GM10266 (cell line): ENCODE data around the gene C19orf85.

Source experiments
- DNase-seq: peaks from one replicate; pipeline ENCODE4 v3.0.0; 2012; ENCODE audit errors: extremely low spot score
- TF ChIP-seq, protein P1 (sequence below): IDR thresholded peaks from 2 replicates; pipeline ENCODE4 v1.5.1; 2012; ENCODE audit warnings: mild to moderate bottlenecking, low read depth; ENCODE audit not compliant: control insufficient read depth, insufficient read depth; ENCODE audit errors: missing control alignments

C19orf85 gene

DNA sequence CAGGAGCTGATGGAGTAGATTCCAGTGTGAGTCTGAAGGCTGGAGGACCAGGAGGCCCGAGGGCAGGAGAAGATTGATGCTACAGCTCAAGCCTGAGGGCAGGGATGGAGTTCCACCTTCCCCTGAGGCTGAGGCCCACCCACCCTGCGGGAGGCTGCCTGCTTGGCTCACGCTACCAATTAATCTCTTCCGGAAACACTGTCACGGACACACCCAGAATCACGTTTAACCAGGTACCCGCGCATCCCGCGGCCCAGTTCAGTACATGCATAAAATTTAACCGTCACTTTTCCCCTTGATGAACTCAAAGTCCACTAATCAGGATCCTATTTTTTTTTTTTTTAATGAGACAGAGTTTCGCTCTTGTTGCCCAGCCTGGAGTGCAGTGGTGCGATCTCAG lies 6.7 kb upstream of the C19orf85 start:
- DNase-seq = no peak
- TF ChIP-seq, protein P1, sequence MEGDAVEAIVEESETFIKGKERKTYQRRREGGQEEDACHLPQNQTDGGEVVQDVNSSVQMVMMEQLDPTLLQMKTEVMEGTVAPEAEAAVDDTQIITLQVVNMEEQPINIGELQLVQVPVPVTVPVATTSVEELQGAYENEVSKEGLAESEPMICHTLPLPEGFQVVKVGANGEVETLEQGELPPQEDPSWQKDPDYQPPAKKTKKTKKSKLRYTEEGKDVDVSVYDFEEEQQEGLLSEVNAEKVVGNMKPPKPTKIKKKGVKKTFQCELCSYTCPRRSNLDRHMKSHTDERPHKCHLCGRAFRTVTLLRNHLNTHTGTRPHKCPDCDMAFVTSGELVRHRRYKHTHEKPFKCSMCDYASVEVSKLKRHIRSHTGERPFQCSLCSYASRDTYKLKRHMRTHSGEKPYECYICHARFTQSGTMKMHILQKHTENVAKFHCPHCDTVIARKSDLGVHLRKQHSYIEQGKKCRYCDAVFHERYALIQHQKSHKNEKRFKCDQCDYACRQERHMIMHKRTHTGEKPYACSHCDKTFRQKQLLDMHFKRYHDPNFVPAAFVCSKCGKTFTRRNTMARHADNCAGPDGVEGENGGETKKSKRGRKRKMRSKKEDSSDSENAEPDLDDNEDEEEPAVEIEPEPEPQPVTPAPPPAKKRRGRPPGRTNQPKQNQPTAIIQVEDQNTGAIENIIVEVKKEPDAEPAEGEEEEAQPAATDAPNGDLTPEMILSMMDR = no peak

DNA sequence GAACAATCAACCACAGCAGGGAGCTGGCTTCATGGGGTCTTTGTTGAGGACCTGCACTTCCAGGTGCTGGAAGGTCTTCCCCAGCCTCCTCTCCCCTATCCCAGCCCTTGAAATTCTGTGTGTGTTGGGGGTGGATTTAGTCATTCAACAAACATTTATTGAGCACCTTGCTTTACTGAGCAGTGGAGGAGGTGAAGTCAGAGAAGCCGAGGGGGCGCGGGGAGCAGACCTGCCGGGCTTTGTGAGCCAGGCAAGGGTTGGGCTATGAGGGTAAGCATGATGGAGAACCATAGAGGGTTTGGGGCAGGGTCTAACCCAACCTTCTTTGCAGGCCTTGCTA lies 3.5 kb upstream of the C19orf85 start:
- no peak for DNase-seq

DNA sequence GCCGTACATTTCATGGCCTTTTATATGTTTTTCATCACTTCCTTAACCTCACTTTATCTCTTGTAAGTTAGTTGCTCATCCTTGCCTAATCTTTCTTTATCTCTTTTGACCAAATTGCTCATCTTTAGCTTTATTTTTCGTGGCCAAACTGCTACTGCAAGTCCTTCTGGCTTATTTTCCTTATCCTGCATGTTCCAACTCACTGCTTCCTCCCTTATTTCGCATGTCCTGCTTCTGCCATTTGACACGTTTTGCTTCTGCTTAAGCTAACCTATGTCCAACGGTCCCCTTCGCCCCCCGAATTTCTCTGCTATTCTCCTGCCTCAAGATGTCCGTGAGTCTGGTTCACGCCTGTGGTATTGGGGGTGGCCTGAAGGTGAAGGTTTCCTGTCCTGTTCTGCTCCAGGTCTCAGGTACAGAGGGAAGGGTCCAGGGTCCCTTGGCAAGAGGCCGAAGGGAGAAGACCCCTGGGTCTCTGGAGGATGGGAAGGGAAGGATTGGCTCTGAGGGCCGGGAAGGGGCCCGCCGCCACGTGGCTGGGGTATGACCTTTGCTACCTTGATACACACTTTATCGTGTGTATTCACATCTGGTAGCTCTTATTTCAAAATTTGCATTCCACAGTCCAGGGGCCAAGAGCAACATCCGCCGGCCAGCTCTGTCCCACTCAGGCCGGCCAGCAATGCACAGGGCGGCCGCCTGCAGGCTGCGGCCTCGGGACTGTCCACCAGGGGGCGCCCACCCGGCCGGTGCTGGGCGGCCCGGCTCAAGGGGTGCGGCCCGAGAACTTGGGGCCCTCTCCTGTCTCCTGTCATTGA lies 2.9 kb upstream of the C19orf85 start:
- TF ChIP-seq, protein P1 = peak; percentile 99
- DNase-seq = peak; percentile 88

More for the DNA sequence above, 3.5 kb upstream of the C19orf85 start:
- TF ChIP-seq, protein P1 = no peak

DNA sequence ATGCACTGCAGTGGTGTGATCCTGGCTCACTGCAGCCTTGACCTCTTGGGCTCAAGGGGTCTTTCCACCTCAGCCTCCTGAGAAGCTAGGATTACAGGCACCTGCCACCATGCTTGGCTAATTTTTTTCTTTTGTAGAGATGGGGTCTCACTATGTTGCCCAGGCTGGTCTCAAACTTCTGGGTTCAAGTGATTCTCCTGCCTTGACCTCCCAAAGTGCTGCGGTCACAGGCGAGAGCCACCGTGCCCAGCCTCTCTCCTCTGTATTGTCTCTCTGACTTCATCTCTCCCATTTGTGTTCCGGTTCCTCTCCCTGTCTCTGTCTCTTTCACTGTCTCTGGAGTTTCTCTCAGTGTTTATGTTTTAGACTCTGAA lies 1.7 kb upstream of the C19orf85 start:
- TF ChIP-seq, protein P1 = no peak
- no peak for DNase-seq

DNA sequence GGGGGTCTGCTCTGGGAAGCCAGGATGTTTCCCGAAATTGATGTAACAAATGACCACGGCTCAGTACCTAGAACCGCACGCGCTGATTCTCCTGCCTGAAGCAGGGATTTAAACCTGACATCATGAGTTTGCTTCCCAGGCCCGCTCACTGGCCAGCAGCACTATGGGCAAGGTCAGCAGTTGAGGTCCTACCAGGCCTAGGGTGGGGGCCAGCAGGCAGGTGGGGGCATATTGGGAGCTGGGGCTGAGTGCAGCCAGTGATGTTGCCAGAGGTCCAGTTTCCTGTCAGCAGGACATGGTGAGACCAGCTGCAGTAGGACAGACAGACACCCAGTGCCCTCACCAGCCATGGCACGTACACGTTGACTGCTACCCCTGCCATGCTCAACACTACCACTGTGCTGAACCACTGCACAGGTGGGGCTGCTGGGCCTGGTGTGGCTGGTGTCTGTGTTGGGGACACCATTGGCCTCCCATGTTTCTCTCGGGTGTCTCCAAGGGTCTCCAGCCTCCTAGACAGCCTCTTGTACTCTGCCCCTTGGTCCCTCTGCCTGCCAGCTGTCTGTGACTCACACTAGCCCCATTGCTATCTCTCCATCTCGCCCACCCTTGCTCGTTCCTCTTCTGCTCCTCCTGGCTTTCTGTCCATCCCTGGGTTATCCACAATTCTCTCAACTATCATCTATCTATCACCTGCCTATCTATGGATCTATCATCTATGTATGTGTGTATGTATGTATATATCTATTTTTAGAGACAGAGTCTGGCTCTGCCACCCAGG lies 1.1 kb upstream of the C19orf85 start:
- DNase-seq = no peak
- TF ChIP-seq, protein P1 = no peak

DNA sequence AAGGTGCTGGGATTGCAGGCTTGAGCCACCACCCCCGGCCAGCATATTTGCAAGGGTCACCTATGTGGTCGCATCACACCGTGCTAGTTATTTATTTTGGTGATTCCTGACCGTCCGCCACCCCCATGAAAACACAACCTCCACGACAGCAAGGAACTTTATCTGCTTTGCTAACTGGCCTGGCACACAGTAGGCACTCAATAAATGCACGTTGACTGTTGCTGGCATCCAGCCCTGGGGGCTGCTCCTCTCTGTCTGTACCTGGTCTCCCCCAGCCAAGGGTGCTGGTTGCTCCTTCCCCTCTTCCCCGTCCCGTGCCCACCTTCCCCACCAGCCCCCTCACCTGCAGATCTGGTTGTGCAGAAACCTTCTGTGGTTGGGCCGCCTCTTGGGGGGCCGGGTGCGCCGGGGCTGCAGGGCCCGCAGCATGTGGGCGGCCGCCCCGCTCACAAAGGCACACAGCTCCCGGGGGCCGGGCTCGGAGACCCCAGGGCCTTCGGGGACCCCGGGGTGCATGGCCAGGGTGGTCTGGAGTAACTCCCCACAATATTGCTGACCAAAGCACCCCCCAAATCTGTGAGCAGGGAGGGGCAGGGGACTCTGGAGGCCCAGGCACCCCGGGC lies 401 bp downstream of the C19orf85 start:
- TF ChIP-seq, protein P1 = no peak
- no peak for DNase-seq
